OCI-LY3 (cell line): ENCODE data around the gene FSTL4.

Experiments used
- EZH2phosphoT487 ChIP-seq: fragments of 200-600 bp; shearing (Covaris generic); IDR thresholded peaks from 2 replicates; pipeline ENCODE4 v1.6.1; 2018; ENCODE audit warnings: antibody characterized with exemption, mixed run types, low read depth
- TF ChIP-seq, protein P1 (sequence below): fragments of 200-600, 300-600 bp; sonication (generic); IDR thresholded peaks from 2 replicates; pipeline ENCODE4 v1.5.1; 2014; ENCODE audit warnings: antibody characterized with exemption, low read length, low read depth

DNA sequence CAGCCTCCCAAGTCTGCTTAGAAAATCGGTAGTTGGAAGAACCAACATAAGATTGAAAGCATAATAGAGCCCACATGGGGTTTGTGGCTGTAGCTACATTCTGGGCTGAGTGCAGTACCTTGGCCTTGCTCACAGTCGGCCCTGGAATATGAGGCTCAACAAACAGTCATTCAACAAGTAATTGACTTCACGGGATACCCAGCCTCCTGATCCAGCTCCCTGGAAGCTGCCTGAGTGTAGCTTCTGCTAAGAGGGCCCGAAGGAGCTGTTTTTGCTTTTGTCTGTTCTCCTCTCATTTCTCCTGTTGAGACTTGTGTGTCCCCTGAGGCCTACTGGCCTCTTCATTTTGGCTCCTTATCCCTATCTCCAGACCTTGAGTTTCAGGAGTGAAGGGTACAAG, 389.8 kb downstream of the FSTL4 start:
- TF ChIP-seq, protein P1, sequence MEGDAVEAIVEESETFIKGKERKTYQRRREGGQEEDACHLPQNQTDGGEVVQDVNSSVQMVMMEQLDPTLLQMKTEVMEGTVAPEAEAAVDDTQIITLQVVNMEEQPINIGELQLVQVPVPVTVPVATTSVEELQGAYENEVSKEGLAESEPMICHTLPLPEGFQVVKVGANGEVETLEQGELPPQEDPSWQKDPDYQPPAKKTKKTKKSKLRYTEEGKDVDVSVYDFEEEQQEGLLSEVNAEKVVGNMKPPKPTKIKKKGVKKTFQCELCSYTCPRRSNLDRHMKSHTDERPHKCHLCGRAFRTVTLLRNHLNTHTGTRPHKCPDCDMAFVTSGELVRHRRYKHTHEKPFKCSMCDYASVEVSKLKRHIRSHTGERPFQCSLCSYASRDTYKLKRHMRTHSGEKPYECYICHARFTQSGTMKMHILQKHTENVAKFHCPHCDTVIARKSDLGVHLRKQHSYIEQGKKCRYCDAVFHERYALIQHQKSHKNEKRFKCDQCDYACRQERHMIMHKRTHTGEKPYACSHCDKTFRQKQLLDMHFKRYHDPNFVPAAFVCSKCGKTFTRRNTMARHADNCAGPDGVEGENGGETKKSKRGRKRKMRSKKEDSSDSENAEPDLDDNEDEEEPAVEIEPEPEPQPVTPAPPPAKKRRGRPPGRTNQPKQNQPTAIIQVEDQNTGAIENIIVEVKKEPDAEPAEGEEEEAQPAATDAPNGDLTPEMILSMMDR, result no peak
- TF ChIP-seq EZH2phosphoT487, result no peak
